Endothelial cell of umbilical vein (primary cell): ENCODE measurements around the gene PDE11A. TPM values are rescaled to one million over a fixed set of nuclear protein-coding genes. Genes with fewer than 3 reads are reported as not detected.

Experiments
- BruUV-seq: library from RNA; stranded (reverse); fragments of 400-500 nt; replicated peaks from 2 replicates; lab custom pipeline; 2021; lab: Mats Ljungman, UMichigan
- CTCF ChIA-PET: fragments of 300-600, 350-600 bp; sonication (Branson Sonifier 250); formaldehyde crosslinking; loops from one replicate; lab custom pipeline; 2021; ENCODE audit warnings: antibody characterized with exemption, inconsistent platforms; lab: Charles Lee
- POLR2A ChIA-PET: fragments of 300-600, 350-600 bp; sonication (Branson Sonifier 250); formaldehyde crosslinking; loops from one replicate; lab custom pipeline; 2021; ENCODE audit warnings: antibody characterized with exemption, inconsistent platforms; lab: Charles Lee
- DNase-seq: peaks from one replicate; pipeline ENCODE4 v3.0.0-alpha.2; 2011; ENCODE audit warnings: low read depth, low spot score
- FAIRE-seq: peaks from 2 replicates; lab custom pipeline; 2011; peaks lifted over from hg19 to GRCh38; lab: Jason Lieb, UNC
- H2AFZ ChIP-seq: 2 replicates; pipeline ENCODE4 v1.6.0; 2012; ENCODE audit warnings: low read depth, low read length, control low read depth, inconsistent platforms
- H3K27ac ChIP-seq: 2 replicates; pipeline ENCODE4 v1.5.1; 2011; ENCODE audit warnings: low read depth, mild to moderate bottlenecking, control low read depth, low read length, moderate library complexity; ENCODE audit not compliant: insufficient read depth
- H3K27me3 ChIP-seq, 2 experiments: 2 replicates each; pipeline versions ENCODE4 v1.6.0 to v1.6.1; 2011; ENCODE audit warnings: low read length in 2 of 2, mixed read lengths in 1 of 2; ENCODE audit not compliant: control insufficient read depth in 2 of 2, insufficient read depth in 2 of 2
- H3K36me3 ChIP-seq, 2 experiments: 2 replicates in 1 of 2; 3 replicates in 1 of 2; pipeline ENCODE4 v1.5.1; 2011; ENCODE audit warnings: low read length in 2 of 2, mild to moderate bottlenecking in 1 of 2, moderate library complexity in 1 of 2; ENCODE audit not compliant: control insufficient read depth in 2 of 2, insufficient read depth in 2 of 2; ENCODE audit errors: extremely low read depth in 1 of 2
- H3K4me1 ChIP-seq: 3 replicates; pipeline ENCODE4 v1.5.1; 2011; ENCODE audit warnings: mild to moderate bottlenecking, low read length; ENCODE audit not compliant: control insufficient read depth, insufficient read depth; ENCODE audit errors: extremely low read depth
- H3K4me2 ChIP-seq: 2 replicates; pipeline ENCODE4 v1.6.1; 2011; ENCODE audit warnings: low read length, control low read depth, mixed read lengths; ENCODE audit not compliant: insufficient read depth
- H3K4me3 ChIP-seq, 3 experiments: fragments of 200-600 bp in 1 of 3; sonication (generic), shearing (Covaris generic) in 1 of 3; replicated peaks in 1 of 3; 2 replicates each; pipeline ENCODE4 v1.5.1; 2011 to 2016; ENCODE audit warnings: control low read depth in 3 of 3, low read length in 3 of 3, mild to moderate bottlenecking in 2 of 3, inconsistent platforms in 1 of 3, low read depth in 1 of 3, moderate library complexity in 1 of 3; ENCODE audit not compliant: insufficient read depth in 1 of 3
- H3K79me2 ChIP-seq: 2 replicates; pipeline ENCODE4 v1.6.0; 2012; ENCODE audit warnings: low read length, inconsistent platforms; ENCODE audit not compliant: control insufficient read depth, insufficient read depth
- H3K9ac ChIP-seq: replicated peaks from 2 replicates; pipeline ENCODE3; 2011; ENCODE audit warnings: low read length, control low read depth; ENCODE audit not compliant: insufficient read depth; ENCODE audit errors: extremely low read depth
- H3K9me1 ChIP-seq: replicated peaks from 3 replicates; pipeline ENCODE4 v1.6.0; 2011; ENCODE audit warnings: mild to moderate bottlenecking, low read length; ENCODE audit not compliant: control insufficient read depth, insufficient read depth; ENCODE audit errors: extremely low read depth
- H3K9me3 ChIP-seq: replicated peaks from 2 replicates; pipeline ENCODE4 v1.5.1; 2012; ENCODE audit warnings: low read length, inconsistent platforms; ENCODE audit not compliant: control insufficient read depth, insufficient read depth
- H4K20me1 ChIP-seq: replicated peaks from 2 replicates; pipeline ENCODE3; 2011; ENCODE audit warnings: mild to moderate bottlenecking, low read length; ENCODE audit not compliant: control insufficient read depth, insufficient read depth; ENCODE audit errors: extremely low read depth
- CTCF ChIP-seq, 2 donors: IDR thresholded peaks; 1 replicate in 1 of 2; 2 replicates in 1 of 2; pipeline ENCODE4 v1.5.1; 2011; ENCODE audit warnings: low read length in 2 of 2, mild to moderate bottlenecking in 2 of 2, moderate library complexity in 2 of 2, control low read depth in 1 of 2, inconsistent platforms in 1 of 2, low read depth in 1 of 2; ENCODE audit not compliant: insufficient read depth in 1 of 2; ENCODE audit errors: extremely low read depth in 1 of 2
- EZH2 ChIP-seq: IDR thresholded peaks from 2 replicates; pipeline ENCODE4 v1.6.1; 2012; ENCODE audit warnings: borderline replicate concordance, low read depth, mild to moderate bottlenecking, moderate library complexity, low read length, inconsistent platforms; ENCODE audit not compliant: severe bottlenecking
- FOS ChIP-seq: IDR thresholded peaks from 2 replicates; pipeline ENCODE4 v1.6.1; 2011; ENCODE audit warnings: mild to moderate bottlenecking, low read length, moderate library complexity, borderline replicate concordance; ENCODE audit not compliant: insufficient read depth
- GATA2 ChIP-seq: IDR thresholded peaks from 2 replicates; pipeline ENCODE4 v1.7.0; 2011; ENCODE audit warnings: low read depth, mild to moderate bottlenecking, moderate library complexity, mixed read lengths, low read length; ENCODE audit not compliant: insufficient read length, insufficient read depth
- JUN ChIP-seq: IDR thresholded peaks from 2 replicates; pipeline ENCODE4 v1.6.1; 2011; ENCODE audit warnings: borderline replicate concordance, low read depth; ENCODE audit not compliant: insufficient read length, insufficient read depth
- MYC ChIP-seq: IDR thresholded peaks from one replicate; pipeline ENCODE4 v1.6.1; 2011; ENCODE audit warnings: mild to moderate bottlenecking, low read depth, low read length
- POLR2A ChIP-seq: IDR thresholded peaks from 2 replicates; pipeline ENCODE4 v1.6.1; 2012; ENCODE audit warnings: low read depth, mild to moderate bottlenecking, control low read depth, low read length
- POLR2AphosphoS5 ChIP-seq: IDR thresholded peaks from 2 replicates; pipeline ENCODE4 v1.6.1; 2012; ENCODE audit warnings: low read depth, mild to moderate bottlenecking, control low read depth, low read length, moderate library complexity; ENCODE audit not compliant: insufficient read depth
- dilution Hi-C: fragments of 300-500 bp; cut with MboI; formaldehyde crosslinking; loops from one replicate; pipeline ENCODE4 v1.15.0; 2019; ENCODE audit warnings: low sequenced_read_pairs; ENCODE audit not compliant: extremely low pct_ligation_motif_present
- intact Hi-C: fragments of 100-400 bp; cut with micrococcal nuclease; formaldehyde crosslinking; loops from one replicate; pipeline ENCODE4 v1.10.0; 2022
- polyA plus RNA-seq, 4 experiments: library from polyadenylated mRNA; depleted of rRNA in 3 of 4; stranded (reverse) in 3 of 4; unstranded in 1 of 4; fragments of >200 nt; gene quantifications; 2 replicates each; pipeline versions ENCODE4 v1.2.1 to v1.2.3, GENCODE V29; 2011 to 2012; ENCODE audit warnings: missing spikeins in 1 of 4
- total RNA-seq: library from RNA; stranded (reverse); gene quantifications from 2 replicates; pipeline ENCODE4 v1.2.3, GENCODE V29; 2021
- TF ChIP-seq, protein P1 (sequence below): IDR thresholded peaks from 2 replicates; pipeline ENCODE4 v1.6.1; 2011; ENCODE audit not compliant: insufficient read depth, insufficient read length

PDE11A gene
- total and polyA plus RNA-seq, 2 donors (not counting 3 experiments of a cell fraction or from before 2014, with no cell fraction given), result 0.07 to 0.51 TPM

GRCh38 chr2:178012639-178013038 lies 59.9 kb downstream of the PDE11A start:
- FAIRE-seq, result no peak
- Histone ChIP-seq H3K79me2 (no peaks in the 10 kb centered on the region), H3K4me3 (no peak overlapping the region), H3K4me1 (no peaks in the 10 kb centered on the region), H3K9ac (no peak overlapping the region), H4K20me1 (no peaks in the 10 kb centered on the region), H3K27ac (no peak overlapping the region), H3K4me2 (no peak overlapping the region), H3K27me3 (no peaks in the 10 kb centered on the region), H3K9me1 (no peaks in the 10 kb centered on the region), H2AFZ (no peak overlapping the region), H3K9me3 (no peaks in the 10 kb centered on the region), H3K36me3 (no peaks in the 10 kb centered on the region)
- ChIA-PET CTCF (no interaction called here), POLR2A (no interaction called here)
- BruUV-seq, result no TSS peak
- no peak for DNase-seq
- intact Hi-C loops (no loop called here), dilution Hi-C loops (no loop called here)
- no peak for TF ChIP-seq POLR2AphosphoS5

- H3K4me1 ChIP-seq, result no peaks in the 10 kb centered on the region
- no peak overlapping the region for H3K4me2 ChIP-seq
- no peak overlapping the region for H3K27ac ChIP-seq
- H3K79me2 ChIP-seq, result no peaks in the 10 kb centered on the region
- DNase-seq (no peak), FAIRE-seq (no peak)
- POLR2A ChIA-PET, result no interaction called here
- H3K9ac ChIP-seq, result no peak overlapping the region
- CTCF ChIA-PET, result interaction anchor here (1.0 kb wide), 1 partner anchor 14 kb away, joined by 3 read pairs; no protein-coding TSS in a partner anchor
- intact Hi-C loops, result no loop called here
- no TSS peak for BruUV-seq
- TF ChIP-seq POLR2A (no peak), EZH2 (no peak), POLR2AphosphoS5 (no peak), JUN (no peak), CTCF (IDR thresholded peaks at IDR 0.05; ENCODE audit: extremely low read depth in 1 of 2, insufficient read depth in 1 of 2, low read depth in 1 of 2, low read length in 2 of 2) (no peak), GATA2 (no peak), FOS (no peak), MYC (no peak)
- TF ChIP-seq, protein P1, sequence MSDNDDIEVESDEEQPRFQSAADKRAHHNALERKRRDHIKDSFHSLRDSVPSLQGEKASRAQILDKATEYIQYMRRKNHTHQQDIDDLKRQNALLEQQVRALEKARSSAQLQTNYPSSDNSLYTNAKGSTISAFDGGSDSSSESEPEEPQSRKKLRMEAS, result no peak
- H3K9me3 ChIP-seq, result no peaks in the 10 kb centered on the region
- H3K27me3 ChIP-seq, result no peaks in the 10 kb centered on the region
- dilution Hi-C loops, result no loop called here
- H2AFZ ChIP-seq, result no peak overlapping the region
- no peaks in the 10 kb centered on the region for H3K9me1 ChIP-seq
- no peaks in the 10 kb centered on the region for H3K36me3 ChIP-seq
- no peaks in the 10 kb centered on the region for H4K20me1 ChIP-seq
- no peak overlapping the region for H3K4me3 ChIP-seq
Measured at GRCh38 chr2:178009813-178010212, 62.8 kb downstream of the PDE11A start.
